Cardiac fibroblast (primary cell): ENCODE measurements around the gene ANK2.

Experiments used
- DNase-seq, 2 donors: peaks; one replicate each; pipeline versions ENCODE4 v3.0.0 to v3.0.0-alpha.2; 2010; ENCODE audit warnings: low read depth in 2 of 2
- H3K4me3 ChIP-seq, 2 donors: replicated peaks in 1 of 2; 1 replicate in 1 of 2; 2 replicates in 1 of 2; pipeline ENCODE4 v1.5.1; 2011; ENCODE audit warnings: low read depth in 2 of 2, low read length in 2 of 2, mild to moderate bottlenecking in 2 of 2, moderate library complexity in 1 of 2
- CTCF ChIP-seq: IDR thresholded peaks from one replicate; pipeline ENCODE4 v1.5.1; 2011; ENCODE audit warnings: low read depth, mild to moderate bottlenecking, low read length, inconsistent platforms

The ANK2 gene

GRCh38 chr4:113336556-113336955 lies 287.1 kb downstream of the ANK2 start:
- no peak for TF ChIP-seq CTCF
- no peak overlapping the region for H3K4me3 ChIP-seq
- DNase-seq = no peak

GRCh38 chr4:113339430-113339813 lies 290.0 kb downstream of the ANK2 start:
- no peak overlapping the region for H3K4me3 ChIP-seq
- TF ChIP-seq CTCF = no peak
- DNase-seq = peak in 1 of 2 donors; percentile 20

GRCh38 chr4:113344100-113344499 lies 294.6 kb downstream of the ANK2 start:
- H3K4me3 ChIP-seq = no peak overlapping the region
- TF ChIP-seq CTCF = no peak
- DNase-seq = no peak

- no peak overlapping the region for H3K4me3 ChIP-seq
- no peak for DNase-seq
- TF ChIP-seq CTCF = no peak
Observed at GRCh38 chr4:113347245-113347644, 297.8 kb downstream of the ANK2 start.

- no peak for TF ChIP-seq CTCF
- DNase-seq = no peak
- H3K4me3 ChIP-seq = no peak overlapping the region
Observed at GRCh38 chr4:113349430-113349829, 300.0 kb downstream of the ANK2 start.

- TF ChIP-seq CTCF = no peak
- no peak for DNase-seq
- H3K4me3 ChIP-seq = no peak overlapping the region
Observed at GRCh38 chr4:113350576-113350975, 301.1 kb downstream of the ANK2 start.
